PC-3 (cell line): ENCODE results near the gene DLGAP4.

Experiments
- CTCF ChIP-seq: fragments of 300-600 bp; sonication (generic); conservative IDR thresholded peaks from 2 replicates; pipeline ENCODE4 v1.5.1; 2017; ENCODE audit warnings: antibody characterized with exemption, low read depth, mild to moderate bottlenecking, low read length
- EZH2phosphoT487 ChIP-seq: fragments of 300-600 bp; sonication (generic); IDR thresholded peaks from 2 replicates; pipeline ENCODE4 v1.6.1; 2018; ENCODE audit warnings: mild to moderate bottlenecking, antibody characterized with exemption, low read length, borderline replicate concordance

- TF ChIP-seq CTCF: no peak
- no peak for TF ChIP-seq EZH2phosphoT487
Observed at GRCh38 chr20:36315545-36316351, 9.6 kb downstream of the DLGAP4 start.
